Kidney (tissue), 14 donors: Measurements from ENCODE around the gene RAB20. TPM values are rescaled to one million over a fixed set of nuclear protein-coding genes. Genes with fewer than 3 reads are reported as not detected.

ENCODE experiments used
- DNase-seq, 5 donors: peaks; one replicate each; pipeline ENCODE4 v3.0.0-alpha.2; 2013 to 2020
- FAIRE-seq: peaks from 2 replicates; lab custom pipeline; 2012; peaks lifted over from hg19 to GRCh38; lab: Jason Lieb, UNC
- H3K27ac ChIP-seq, 2 donors: one replicate each; pipeline ENCODE4 v1.7.0; 2013; ENCODE audit warnings: low read depth in 2 of 2, low read length in 2 of 2, inconsistent platforms in 1 of 2
- H3K27me3 ChIP-seq: one replicate; pipeline ENCODE4 v1.7.1; 2013; ENCODE audit warnings: low read length, inconsistent platforms; ENCODE audit not compliant: control insufficient read depth, insufficient read depth
- H3K36me3 ChIP-seq, 3 donors: one replicate each; pipeline versions ENCODE4 v1.7.0 to v1.7.1; 2013; ENCODE audit warnings: low read length in 3 of 3, control low read depth in 1 of 3, inconsistent platforms in 1 of 3; ENCODE audit not compliant: insufficient read depth in 3 of 3, control insufficient read depth in 2 of 3
- H3K4me1 ChIP-seq, 3 donors: one replicate each; pipeline versions ENCODE4 v1.7.0 to v1.7.1; 2013; ENCODE audit warnings: low read length in 3 of 3, inconsistent platforms in 1 of 3, low read depth in 1 of 3; ENCODE audit not compliant: control insufficient read depth in 2 of 3, insufficient read depth in 2 of 3
- H3K4me3 ChIP-seq, 3 donors: one replicate each; pipeline versions ENCODE4 v1.7.0 to v1.8.1; 2013; ENCODE audit warnings: low read length in 3 of 3, control low read depth in 1 of 3, inconsistent platforms in 1 of 3
- H3K9ac ChIP-seq, 3 donors: one replicate each; pipeline versions ENCODE4 v1.7.0 to v1.7.1; 2013; ENCODE audit warnings: low read length in 3 of 3, control low read depth in 1 of 3, inconsistent platforms in 1 of 3
- H3K9me3 ChIP-seq, 3 donors: one replicate each; pipeline versions ENCODE4 v1.7.0 to v1.7.1; 2013; ENCODE audit warnings: low read length in 3 of 3, control low read depth in 1 of 3, inconsistent platforms in 1 of 3; ENCODE audit not compliant: control insufficient read depth in 2 of 3, insufficient read depth in 1 of 3
- intact Hi-C: fragments of 100-400 bp; cut with DNase I; formaldehyde crosslinking; loops from one replicate; pipeline ENCODE4 v1.11.1; 2022
- polyA plus RNA-seq: library from polyadenylated mRNA; stranded (reverse); fragments of 350-450 nt; fragmentation: Illumina TruSeq; extraction: RNeasy Lipid Tissue Mini Kit (QIAGEN cat#74804); gene quantifications from one replicate; pipeline ENCODE4 v1.2.3, GENCODE V29; 2014; ENCODE audit warnings: low read depth, low replicate concordance; ENCODE audit not compliant: insufficient read depth
- total RNA-seq: library from RNA; stranded (reverse); fragmentation: NEBNext Ultra II Directional; extraction: Animal tissue kit (Norgen Biotek cat#: 25700); gene quantifications from one replicate; pipeline ENCODE4 v1.2.1, GENCODE V29; 2021
- TF ChIP-seq, protein P1 (sequence below): IDR thresholded peaks from 3 replicates; pipeline ENCODE4 v1.5.1; 2012; ENCODE audit warnings: mild to moderate bottlenecking, moderate library complexity, borderline replicate concordance; ENCODE audit not compliant: insufficient read depth; ENCODE audit errors: extremely low read depth
- donor health status: control.
- donor health status: control.
- donor health status: control.
- donor health status: control.
- donor health status: control.
- donor health status: DM: yes; HTN: yes; CAD: no.
- donor health status: Normal renal cell carcinoma (clear cell type).

Gene RAB20
- total and polyA plus RNA-seq, 2 donors from 2014 or later = 33.6 to 47.7 TPM

DNA sequence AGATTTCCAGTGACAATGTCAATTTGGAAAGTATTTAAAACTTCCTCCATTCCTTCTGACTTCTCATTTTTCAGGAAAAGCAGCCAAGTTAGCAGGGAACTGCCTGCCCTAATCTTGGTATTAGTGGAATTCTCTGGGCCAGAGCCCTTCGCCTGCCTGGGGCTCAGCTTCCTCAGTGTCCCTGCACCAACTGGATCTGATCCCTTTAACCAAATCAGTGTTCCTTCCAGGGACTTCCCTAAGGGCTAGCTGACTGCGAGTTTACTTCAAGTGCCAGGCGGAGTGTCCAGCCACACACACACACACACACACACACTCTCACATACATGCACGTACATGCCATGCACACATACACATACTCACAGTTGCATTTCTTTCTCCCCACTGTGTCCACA lies 20.0 kb downstream of the RAB20 start:
- Histone ChIP-seq H3K9ac (peak overlapping the region in 1 of 3 donors; percentile 56), H3K9me3 (no peaks in the 10 kb centered on the region), H3K27ac (peak overlapping the region; percentile 23 to 76), H3K4me3 (peak overlapping the region in 1 of 3 donors; percentile 12), H3K27me3 (no peaks in the 10 kb centered on the region), H3K4me1 (peaks cover 6 to 27% (median 17%) of the 10 kb centered on the region in 3 donors), H3K36me3 (no peaks in the 10 kb centered on the region)
- no peak for DNase-seq
- TF ChIP-seq, protein P1, sequence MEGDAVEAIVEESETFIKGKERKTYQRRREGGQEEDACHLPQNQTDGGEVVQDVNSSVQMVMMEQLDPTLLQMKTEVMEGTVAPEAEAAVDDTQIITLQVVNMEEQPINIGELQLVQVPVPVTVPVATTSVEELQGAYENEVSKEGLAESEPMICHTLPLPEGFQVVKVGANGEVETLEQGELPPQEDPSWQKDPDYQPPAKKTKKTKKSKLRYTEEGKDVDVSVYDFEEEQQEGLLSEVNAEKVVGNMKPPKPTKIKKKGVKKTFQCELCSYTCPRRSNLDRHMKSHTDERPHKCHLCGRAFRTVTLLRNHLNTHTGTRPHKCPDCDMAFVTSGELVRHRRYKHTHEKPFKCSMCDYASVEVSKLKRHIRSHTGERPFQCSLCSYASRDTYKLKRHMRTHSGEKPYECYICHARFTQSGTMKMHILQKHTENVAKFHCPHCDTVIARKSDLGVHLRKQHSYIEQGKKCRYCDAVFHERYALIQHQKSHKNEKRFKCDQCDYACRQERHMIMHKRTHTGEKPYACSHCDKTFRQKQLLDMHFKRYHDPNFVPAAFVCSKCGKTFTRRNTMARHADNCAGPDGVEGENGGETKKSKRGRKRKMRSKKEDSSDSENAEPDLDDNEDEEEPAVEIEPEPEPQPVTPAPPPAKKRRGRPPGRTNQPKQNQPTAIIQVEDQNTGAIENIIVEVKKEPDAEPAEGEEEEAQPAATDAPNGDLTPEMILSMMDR = no peak
- intact Hi-C loops = no loop called here
- no peak for FAIRE-seq

GRCh38 chr13:110540871-110541525 lies 20.5 kb downstream of the RAB20 start:
- peak overlapping the region in 1 of 3 donors; percentile 56 for H3K9ac ChIP-seq
- H3K4me3 ChIP-seq = peak overlapping the region in 1 of 3 donors; percentile 12
- TF ChIP-seq, protein P1 = no peak
- no peaks in the 10 kb centered on the region for H3K9me3 ChIP-seq
- H3K4me1 ChIP-seq = peaks cover 6 to 27% (median 21%) of the 10 kb centered on the region in 3 donors
- H3K27me3 ChIP-seq = no peaks in the 10 kb centered on the region
- H3K27ac ChIP-seq = peak overlapping the region; percentile 23 to 76
- no peaks in the 10 kb centered on the region for H3K36me3 ChIP-seq
- peak in 4 of 5 donors; percentile 70 to 82 (median 80) for DNase-seq
- no peak for FAIRE-seq
- intact Hi-C loops = no loop called here

DNA sequence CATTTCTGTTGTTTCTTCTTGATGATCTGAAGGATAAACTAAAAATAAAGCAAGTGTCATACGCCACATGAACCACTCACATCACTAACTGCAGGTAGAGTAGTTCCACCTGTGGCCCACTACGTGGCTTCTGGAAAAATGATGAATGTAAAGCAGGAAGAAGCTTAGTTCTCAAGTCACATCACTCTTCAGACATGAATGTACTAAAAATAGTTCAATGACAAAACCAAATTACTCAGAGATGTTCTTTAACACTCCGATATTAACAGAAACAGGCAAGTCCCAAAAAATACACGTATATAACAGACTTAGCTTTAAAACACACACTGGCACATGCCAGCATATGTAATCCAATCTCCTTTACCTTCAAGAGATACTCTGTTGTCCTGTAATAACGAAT lies 21.6 kb downstream of the RAB20 start:
- no peak for FAIRE-seq
- no peak overlapping the region for H3K9ac ChIP-seq
- peaks cover 6 to 32% (median 27%) of the 10 kb centered on the region in 3 donors for H3K4me1 ChIP-seq

More for the DNA sequence above, 21.6 kb downstream of the RAB20 start:
- no peaks in the 10 kb centered on the region for H3K9me3 ChIP-seq
- H3K27me3 ChIP-seq = no peaks in the 10 kb centered on the region
- DNase-seq = no peak
- H3K36me3 ChIP-seq = no peaks in the 10 kb centered on the region
- intact Hi-C loops = no loop called here
- TF ChIP-seq, protein P1 = no peak
- H3K27ac ChIP-seq = peak overlapping the region; percentile 19 to 32
- H3K4me3 ChIP-seq = no peak overlapping the region
